ENCODE measurements around the gene RFX5.

Gene RFX5

DNA sequence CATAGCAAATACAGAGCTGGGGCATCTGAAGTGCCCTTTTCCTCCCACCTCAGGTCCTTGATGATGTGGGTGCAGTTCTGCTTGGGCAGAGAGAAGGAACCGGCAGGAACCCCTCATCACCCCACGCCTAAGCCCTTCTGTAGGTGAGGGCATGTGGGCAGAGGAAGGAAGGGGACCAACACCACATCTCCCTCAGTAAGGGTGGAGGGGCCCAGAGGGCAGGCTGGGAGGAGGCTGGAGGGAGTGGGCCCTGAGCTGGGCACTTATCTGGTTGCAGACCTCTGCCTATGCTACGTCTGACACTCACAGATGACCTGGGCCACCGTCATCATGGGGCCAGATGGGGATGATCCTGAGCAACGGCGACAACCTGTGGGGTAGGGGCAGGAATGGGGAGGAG is 54.0 kb downstream of the RFX5 start:
- TF ChIP-seq, protein P1, sequence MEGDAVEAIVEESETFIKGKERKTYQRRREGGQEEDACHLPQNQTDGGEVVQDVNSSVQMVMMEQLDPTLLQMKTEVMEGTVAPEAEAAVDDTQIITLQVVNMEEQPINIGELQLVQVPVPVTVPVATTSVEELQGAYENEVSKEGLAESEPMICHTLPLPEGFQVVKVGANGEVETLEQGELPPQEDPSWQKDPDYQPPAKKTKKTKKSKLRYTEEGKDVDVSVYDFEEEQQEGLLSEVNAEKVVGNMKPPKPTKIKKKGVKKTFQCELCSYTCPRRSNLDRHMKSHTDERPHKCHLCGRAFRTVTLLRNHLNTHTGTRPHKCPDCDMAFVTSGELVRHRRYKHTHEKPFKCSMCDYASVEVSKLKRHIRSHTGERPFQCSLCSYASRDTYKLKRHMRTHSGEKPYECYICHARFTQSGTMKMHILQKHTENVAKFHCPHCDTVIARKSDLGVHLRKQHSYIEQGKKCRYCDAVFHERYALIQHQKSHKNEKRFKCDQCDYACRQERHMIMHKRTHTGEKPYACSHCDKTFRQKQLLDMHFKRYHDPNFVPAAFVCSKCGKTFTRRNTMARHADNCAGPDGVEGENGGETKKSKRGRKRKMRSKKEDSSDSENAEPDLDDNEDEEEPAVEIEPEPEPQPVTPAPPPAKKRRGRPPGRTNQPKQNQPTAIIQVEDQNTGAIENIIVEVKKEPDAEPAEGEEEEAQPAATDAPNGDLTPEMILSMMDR (IDR thresholded peaks at IDR 0.05; ENCODE audit: low read length), result no peak
- TF ChIP-seq EZH2 (optimal IDR thresholded peaks at IDR 0.05; ENCODE audit: low read depth, low read length), result no peak
- no peak for TF ChIP-seq EZH2phosphoT487 (IDR thresholded peaks at IDR 0.05; ENCODE audit: low read length)
- Histone ChIP-seq H3F3A (ENCODE audit: insufficient read depth, low read length) (no peaks in the 10 kb centered on the region), H3K9me2 (replicated peaks; ENCODE audit: insufficient read depth, low read length) (no peaks in the 10 kb centered on the region), H3K4me2 (ENCODE audit: low read depth, low read length) (no peak overlapping the region), H3K9ac (ENCODE audit: low read length) (no peak overlapping the region), H2AFZ (ENCODE audit: low read length) (no peak overlapping the region), H3K27ac (ENCODE audit: low read length) (no peak overlapping the region), H3K79me2 (ENCODE audit: low read length) (no peaks in the 10 kb centered on the region), H3K27me3 (replicated peaks; ENCODE audit: insufficient read depth, low read length) (no peaks in the 10 kb centered on the region), H4K20me1 (ENCODE audit: insufficient read depth, low read length) (no peaks in the 10 kb centered on the region), H3K4me3 (ENCODE audit: low read length) (no peak overlapping the region), H3K9me3 (replicated peaks; ENCODE audit: insufficient read depth, low read length) (no peaks in the 10 kb centered on the region), H3K36me3 (replicated peaks; ENCODE audit: insufficient read depth, low read length) (no peaks in the 10 kb centered on the region), H3K4me1 (ENCODE audit: low read length) (no peaks in the 10 kb centered on the region)
- no peak for DNase-seq

DNA sequence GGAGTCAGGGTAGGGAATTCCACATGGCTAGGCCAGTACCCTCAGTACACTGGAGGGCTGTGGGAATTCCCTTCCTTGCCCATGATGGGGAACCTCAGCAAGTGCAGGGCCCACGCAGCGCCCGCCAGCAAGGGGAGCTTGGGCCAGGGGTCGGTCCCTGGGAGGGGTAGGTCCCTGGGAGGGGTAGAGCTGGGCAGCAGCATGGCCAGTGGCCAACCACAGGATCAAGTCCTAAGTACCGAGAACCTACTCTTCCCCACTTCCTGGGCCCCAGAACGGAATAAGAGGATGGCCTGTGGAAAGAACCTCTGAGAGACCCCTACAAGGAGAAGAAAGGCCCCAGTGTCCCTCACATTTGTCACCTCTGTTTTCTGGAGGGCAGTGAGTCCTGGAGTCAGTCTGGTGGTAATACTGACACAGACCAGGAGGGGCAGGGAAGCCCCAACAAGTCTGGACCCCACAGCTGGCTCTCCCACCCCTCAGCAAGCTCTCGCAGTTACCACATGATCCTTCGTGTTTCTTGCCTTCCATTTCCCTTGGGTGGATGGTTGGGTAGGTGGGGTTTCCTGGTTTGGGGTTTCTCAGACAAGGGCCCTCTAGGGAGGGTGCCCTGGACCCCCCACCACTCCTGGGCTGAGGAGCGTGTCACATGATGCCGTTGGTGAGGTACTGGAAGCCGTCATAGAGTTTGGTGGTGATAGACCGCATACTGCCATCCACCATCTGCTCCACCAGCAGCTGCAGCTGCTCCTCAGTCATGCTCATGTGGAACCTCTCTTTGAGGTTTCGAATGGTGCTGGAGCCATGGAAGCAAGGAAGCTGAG is 54.6 kb downstream of the RFX5 start:
- Histone ChIP-seq H3K4me2 (ENCODE audit: low read depth, low read length) (no peak overlapping the region), H3K9ac (ENCODE audit: low read length) (no peak overlapping the region), H3K9me3 (replicated peaks; ENCODE audit: insufficient read depth, low read length) (no peaks in the 10 kb centered on the region), H3K4me1 (ENCODE audit: low read length) (no peaks in the 10 kb centered on the region), H3K36me3 (replicated peaks; ENCODE audit: insufficient read depth, low read length) (no peaks in the 10 kb centered on the region), H3K27me3 (replicated peaks; ENCODE audit: insufficient read depth, low read length) (no peaks in the 10 kb centered on the region), H3K4me3 (ENCODE audit: low read length) (no peak overlapping the region), H3K9me2 (replicated peaks; ENCODE audit: insufficient read depth, low read length) (no peaks in the 10 kb centered on the region), H2AFZ (ENCODE audit: low read length) (no peak overlapping the region), H3K79me2 (ENCODE audit: low read length) (peaks cover 5% of the 10 kb centered on the region; the same call in 1 of the 2 replicates), H3F3A (ENCODE audit: insufficient read depth, low read length) (no peaks in the 10 kb centered on the region), H4K20me1 (ENCODE audit: insufficient read depth, low read length) (no peaks in the 10 kb centered on the region), H3K27ac (ENCODE audit: low read length) (no peak overlapping the region)
- TF ChIP-seq, protein P1 (IDR thresholded peaks at IDR 0.05; ENCODE audit: low read length), result no peak
- TF ChIP-seq EZH2phosphoT487 (IDR thresholded peaks at IDR 0.05; ENCODE audit: low read length), result no peak
- no peak for TF ChIP-seq EZH2 (optimal IDR thresholded peaks at IDR 0.05; ENCODE audit: low read depth, low read length)
- no peak for DNase-seq

GRCh38 chr1:151290709-151291303 is 56.2 kb downstream of the RFX5 start:
- TF ChIP-seq EZH2phosphoT487 (IDR thresholded peaks at IDR 0.05; ENCODE audit: low read length) (no peak), EZH2 (optimal IDR thresholded peaks at IDR 0.05; ENCODE audit: low read depth, low read length) (no peak)
- TF ChIP-seq, protein P1 (IDR thresholded peaks at IDR 0.05; ENCODE audit: low read length), result no peak
- Histone ChIP-seq H3K4me1 (ENCODE audit: low read length) (no peaks in the 10 kb centered on the region), H3K9ac (ENCODE audit: low read length) (no peak overlapping the region), H3K9me2 (replicated peaks; ENCODE audit: insufficient read depth, low read length) (no peaks in the 10 kb centered on the region), H3K27me3 (replicated peaks; ENCODE audit: insufficient read depth, low read length) (no peaks in the 10 kb centered on the region), H3F3A (ENCODE audit: insufficient read depth, low read length) (no peaks in the 10 kb centered on the region), H3K4me3 (ENCODE audit: low read length) (no peak overlapping the region), H3K4me2 (ENCODE audit: low read depth, low read length) (no peak overlapping the region), H3K36me3 (replicated peaks; ENCODE audit: insufficient read depth, low read length) (no peaks in the 10 kb centered on the region), H4K20me1 (ENCODE audit: insufficient read depth, low read length) (no peaks in the 10 kb centered on the region), H3K27ac (ENCODE audit: low read length) (no peak overlapping the region), H3K9me3 (replicated peaks; ENCODE audit: insufficient read depth, low read length) (no peaks in the 10 kb centered on the region), H3K79me2 (ENCODE audit: low read length) (peaks cover 10% of the 10 kb centered on the region; the same call in 1 of the 2 replicates), H2AFZ (ENCODE audit: low read length) (no peak overlapping the region)
- DNase-seq, result no peak

Measured in MM.1S (cell line).